Measurements from ENCODE around the gene NUF2. TPM values are rescaled to one million over a fixed set of nuclear protein-coding genes. Genes with fewer than 3 reads are reported as not detected.

NUF2 gene
- 14.7 and 23.8 TPM in 2 replicates for total RNA-seq (2022)
- percentile 66 among the genes with signal in this experiment for Bru-seq, nascent RNA
- BruChase-seq, experiment 1, labeled RNA remaining after a 6-hour chase, result percentile 56 among the genes with signal in this experiment
- percentile 77 among the genes with signal in this experiment for BruChase-seq, experiment 2, labeled RNA remaining after a 2-hour chase
- long read RNA-seq, transcript NUF2-202 (14 exons, 1,842 nt), result minor isoform, 18 of 67 reads
- long read RNA-seq, transcript NUF2-201 (14 exons, 1,969 nt), result major isoform, 38 of 67 reads
- long read RNA-seq, partial matches to known transcripts, result 2 of 67 reads
- long read RNA-seq, other reads (novel, unspliced or antisense), result 9 of 67 reads

- intact Hi-C loops (cut with micrococcal nuclease), result loop anchor here (5.0 kb wide), 1 partner anchor 824 kb away; the partner anchor contains the start of gene UHMK1
- Mint-ChIP-seq H3K36me3 (ENCODE audit: insufficient read depth, unreplicated experiment) (no peaks in the 10 kb centered on the region), H3K9me3 (ENCODE audit: unreplicated experiment) (no peaks in the 10 kb centered on the region), H3K27me3 (ENCODE audit: insufficient read depth, unreplicated experiment) (no peaks in the 10 kb centered on the region), H3K27ac (ENCODE audit: low read depth, unreplicated experiment) (peak within 1 kb of the TSS; percentile 98), H3K4me3 (ENCODE audit: unreplicated experiment) (peak within 1 kb of the TSS; percentile 95), H3K4me1 (ENCODE audit: insufficient read depth, unreplicated experiment) (peaks cover 26% of the 10 kb centered on the region)
- no peak for TF ChIP-seq CTCF (IDR thresholded peaks at IDR 0.05; ENCODE audit: unreplicated experiment)
- POLR2A ChIA-PET, result interaction anchor here (0.6 to 3.4 kb wide), 19 partner anchors 8 to 1243 kb away, joined by 3 to 16 read pairs (median 3); partner anchors contain the start of gene CCDC190
- CTCF ChIA-PET, result interaction anchor here (0.6 to 3.0 kb wide), 11 partner anchors 13 to 1808 kb away, joined by 3 to 13 read pairs (median 3); no protein-coding TSS in a partner anchor
- BruUV-seq (replicated peaks), result TSS peak; percentile 79
- DNase-seq (ENCODE audit: unreplicated experiment), result peak; percentile 100
These were observed at the start of gene NUF2 for GRCh38 chr1:163321311-163322305. TSS of gene NUF2 (plus strand) at chr1:163321954. CDS start at chr1:163326052, 4,098 bp downstream.

- no peaks in the 10 kb centered on the region for H3K27me3 Mint-ChIP-seq (ENCODE audit: insufficient read depth, unreplicated experiment)
- H3K36me3 Mint-ChIP-seq (ENCODE audit: insufficient read depth, unreplicated experiment), result peaks cover 21% of the 10 kb centered on the region
- H3K4me1 Mint-ChIP-seq (ENCODE audit: insufficient read depth, unreplicated experiment), result no peaks in the 10 kb centered on the region
- no peak overlapping the region for H3K4me3 Mint-ChIP-seq (ENCODE audit: unreplicated experiment)
- TF ChIP-seq CTCF (IDR thresholded peaks at IDR 0.05; ENCODE audit: unreplicated experiment), result no peak
- POLR2A ChIA-PET, result interaction anchor here (0.6 to 1.0 kb wide), 2 partner anchors 9 to 379 kb away, joined by 3 read pairs; no protein-coding TSS in a partner anchor
- no peak overlapping the region for H3K27ac Mint-ChIP-seq (ENCODE audit: low read depth, unreplicated experiment)
- CTCF ChIA-PET, result interaction anchor here (0.7 to 1.9 kb wide), 4 partner anchors 16 to 420 kb away, joined by 3 to 8 read pairs (median 5); no protein-coding TSS in a partner anchor
- DNase-seq (ENCODE audit: unreplicated experiment), result no peak
- no TSS peak for BruUV-seq (replicated peaks)
- intact Hi-C loops (cut with micrococcal nuclease), result no loop called here
- peaks cover 13% of the 10 kb centered on the region for H3K9me3 Mint-ChIP-seq (ENCODE audit: unreplicated experiment)
These were observed 47.9 kb upstream of the NUF2 start for GRCh38 chr1:163273766-163274441.

GRCh38 chr1:163275222-163275621, 46.5 kb upstream of the NUF2 start:
- no TSS peak for BruUV-seq (replicated peaks)
- H3K27ac Mint-ChIP-seq (ENCODE audit: low read depth, unreplicated experiment), result no peak overlapping the region
- H3K4me1 Mint-ChIP-seq (ENCODE audit: insufficient read depth, unreplicated experiment), result no peaks in the 10 kb centered on the region
- H3K27me3 Mint-ChIP-seq (ENCODE audit: insufficient read depth, unreplicated experiment), result no peaks in the 10 kb centered on the region
- ChIA-PET CTCF (interaction anchor here (0.7 to 1.9 kb wide), 5 partner anchors 9 to 427 kb away, joined by 3 to 8 read pairs (median 7); no protein-coding TSS in a partner anchor), POLR2A (interaction anchor here (0.9 to 1.0 kb wide), 2 partner anchors 8 to 35 kb away, joined by 3 to 5 read pairs; no protein-coding TSS in a partner anchor)
- DNase-seq (ENCODE audit: unreplicated experiment), result peak; percentile 13
- peaks cover 24% of the 10 kb centered on the region for H3K9me3 Mint-ChIP-seq (ENCODE audit: unreplicated experiment)
- H3K4me3 Mint-ChIP-seq (ENCODE audit: unreplicated experiment), result no peak overlapping the region
- TF ChIP-seq CTCF (IDR thresholded peaks at IDR 0.05; ENCODE audit: unreplicated experiment), result no peak
- intact Hi-C loops (cut with micrococcal nuclease), result no loop called here
- H3K36me3 Mint-ChIP-seq (ENCODE audit: insufficient read depth, unreplicated experiment), result peaks cover 22% of the 10 kb centered on the region
